K562 (cell line): Measurements from ENCODE around the gene NT5DC1.

Source experiments
- CTCF ChIP-seq, 3 experiments: IDR thresholded peaks in 2 of 3; conservative IDR thresholded peaks in 1 of 3; 2 replicates each; pipeline ENCODE4 v1.5.1; 2011 to 2012; ENCODE audit warnings: low read length in 3 of 3, mild to moderate bottlenecking in 3 of 3, control low read depth in 2 of 3, improper control_type of control experiment in 1 of 3, inconsistent platforms in 1 of 3, low read depth in 1 of 3, mixed read lengths in 1 of 3, moderate library complexity in 1 of 3; ENCODE audit not compliant: insufficient read depth in 2 of 3
- EZH2 ChIP-seq: IDR thresholded peaks from 2 replicates; pipeline ENCODE4 v1.6.1; 2012; ENCODE audit warnings: low read depth, mild to moderate bottlenecking, inconsistent platforms, low read length, borderline replicate concordance
- FOXA1 ChIP-seq: fragments of 450-650 bp; IDR thresholded peaks from 2 replicates; pipeline ENCODE4 v1.6.1; 2016; ENCODE audit warnings: mild to moderate bottlenecking, borderline replicate concordance
- HDAC1 ChIP-seq, 2 experiments: fragments of 450-650 bp; IDR thresholded peaks; 2 replicates each; pipeline ENCODE4 v1.6.1; 2016 to 2017; ENCODE audit warnings: inconsistent platforms in 1 of 2, mild to moderate bottlenecking in 1 of 2, moderate library complexity in 1 of 2
- HMG20A ChIP-seq: fragments of 450-650 bp; formaldehyde crosslinking; conservative IDR thresholded peaks from 2 replicates; pipeline ENCODE4 v1.4.0; 2020; ENCODE audit warnings: mild to moderate bottlenecking, mixed read lengths
- MTA1 ChIP-seq: fragments of 450-650 bp; IDR thresholded peaks from 2 replicates; pipeline ENCODE4 v1.6.1; 2017; ENCODE audit warnings: borderline replicate concordance
- SIN3A ChIP-seq, 2 experiments: fragments of 150-350 bp in 1 of 2; IDR thresholded peaks; 2 replicates each; pipeline ENCODE4 v1.6.1; 2011 to 2016; ENCODE audit warnings: borderline replicate concordance in 2 of 2, low read depth in 2 of 2, low read length in 2 of 2, mild to moderate bottlenecking in 2 of 2, moderate library complexity in 2 of 2; ENCODE audit not compliant: control insufficient read depth in 1 of 2
- TAF1 ChIP-seq: IDR thresholded peaks from 2 replicates; pipeline ENCODE4 v1.6.1; 2011; ENCODE audit warnings: mild to moderate bottlenecking, low read length, moderate library complexity; ENCODE audit not compliant: insufficient read depth, control insufficient read depth, severe bottlenecking; ENCODE audit errors: extremely low read depth
- TBP ChIP-seq: optimal IDR thresholded peaks from 2 replicates; pipeline ENCODE3; 2011; ENCODE audit warnings: low read depth, low read length, improper control_type of control experiment
- U2AF2 ChIP-seq: fragments of 200-400 bp; formaldehyde crosslinking; optimal IDR thresholded peaks from 2 replicates; pipeline ENCODE3; 2017; ENCODE audit warnings: low read depth, mild to moderate bottlenecking, low read length
- ZNF311 ChIP-seq: fragments of 250-450 bp; sonication (Bioruptor Pico); IDR thresholded peaks from 2 replicates; pipeline ENCODE4 v1.4.0; 2020; ENCODE audit warnings: mild to moderate bottlenecking, moderate library complexity
- TF ChIP-seq, protein P1 (sequence below): fragments of 250-450 bp; sonication (Bioruptor Pico); IDR thresholded peaks from 2 replicates; pipeline ENCODE4 v1.4.0; 2020; ENCODE audit warnings: mild to moderate bottlenecking
- TF ChIP-seq, protein P2 (sequence below): sonication (generic); formaldehyde crosslinking; IDR thresholded peaks from 2 replicates; pipeline ENCODE4 v1.9.0; 2022; ENCODE audit warnings: mild to moderate bottlenecking, missing genetic modification reagents
- TF ChIP-seq, protein P3 (sequence below), 2 experiments: fragments of 450-650 bp in 1 of 2; sonication (generic) in 1 of 2; formaldehyde crosslinking in 1 of 2; IDR thresholded peaks in 1 of 2; conservative IDR thresholded peaks in 1 of 2; 2 replicates each; pipeline versions ENCODE4 v1.6.1 to v1.8.1; 2016 to 2023; ENCODE audit warnings: mild to moderate bottlenecking in 2 of 2, moderate library complexity in 2 of 2, inconsistent platforms in 1 of 2, missing genetic modification reagents in 1 of 2

DNA sequence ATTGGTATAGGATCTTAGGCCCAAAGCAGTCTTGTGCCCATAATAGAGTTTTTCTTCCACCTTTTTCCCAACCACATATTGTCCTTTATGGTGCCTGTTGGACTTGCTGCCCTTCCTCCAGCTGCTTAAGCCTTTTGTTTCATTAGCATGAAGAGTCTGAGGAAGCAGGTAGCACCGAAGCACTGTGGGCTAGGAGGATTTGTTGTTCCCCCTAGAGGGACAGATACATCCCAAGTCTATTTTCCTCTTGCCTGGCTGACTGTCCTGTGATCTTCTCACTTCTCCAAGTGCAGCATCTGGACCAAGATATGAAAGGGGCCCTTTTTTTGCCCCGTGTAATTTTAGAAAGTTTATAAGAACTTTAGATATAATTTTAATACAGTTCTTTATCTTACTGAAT lies 75.9 kb downstream of the NT5DC1 start:
- TF ChIP-seq TAF1 (no peak), CTCF (IDR thresholded peaks at IDR 0.05 in 2 of 3, conservative IDR thresholded peaks at IDR 0.05 in 1 of 3; ENCODE audit: insufficient read depth in 2 of 3, low read depth in 1 of 3, low read length in 3 of 3) (no peak), U2AF2 (no peak), FOXA1 (no peak), TBP (no peak), SIN3A (IDR thresholded peaks at IDR 0.05; ENCODE audit: borderline replicate concordance in 2 of 2, control insufficient read depth in 1 of 2, low read depth in 2 of 2, low read length in 2 of 2) (no peak), EZH2 (no peak), MTA1 (no peak), HDAC1 (IDR thresholded peaks at IDR 0.05) (no peak), ZNF311 (no peak), HMG20A (CRISPR knock-in tag) (no peak)
- TF ChIP-seq, protein P1, sequence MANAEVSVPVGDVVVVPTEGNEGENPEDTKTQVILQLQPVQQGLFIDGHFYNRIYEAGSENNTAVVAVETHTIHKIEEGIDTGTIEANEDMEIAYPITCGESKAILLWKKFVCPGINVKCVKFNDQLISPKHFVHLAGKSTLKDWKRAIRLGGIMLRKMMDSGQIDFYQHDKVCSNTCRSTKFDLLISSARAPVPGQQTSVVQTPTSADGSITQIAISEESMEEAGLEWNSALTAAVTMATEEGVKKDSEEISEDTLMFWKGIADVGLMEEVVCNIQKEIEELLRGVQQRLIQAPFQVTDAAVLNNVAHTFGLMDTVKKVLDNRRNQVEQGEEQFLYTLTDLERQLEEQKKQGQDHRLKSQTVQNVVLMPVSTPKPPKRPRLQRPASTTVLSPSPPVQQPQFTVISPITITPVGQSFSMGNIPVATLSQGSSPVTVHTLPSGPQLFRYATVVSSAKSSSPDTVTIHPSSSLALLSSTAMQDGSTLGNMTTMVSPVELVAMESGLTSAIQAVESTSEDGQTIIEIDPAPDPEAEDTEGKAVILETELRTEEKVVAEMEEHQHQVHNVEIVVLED (CRISPR knock-in tag) = no peak
- TF ChIP-seq, protein P2, sequence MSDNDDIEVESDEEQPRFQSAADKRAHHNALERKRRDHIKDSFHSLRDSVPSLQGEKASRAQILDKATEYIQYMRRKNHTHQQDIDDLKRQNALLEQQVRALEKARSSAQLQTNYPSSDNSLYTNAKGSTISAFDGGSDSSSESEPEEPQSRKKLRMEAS (CRISPR knock-in tag) = no peak
- TF ChIP-seq, protein P3, sequence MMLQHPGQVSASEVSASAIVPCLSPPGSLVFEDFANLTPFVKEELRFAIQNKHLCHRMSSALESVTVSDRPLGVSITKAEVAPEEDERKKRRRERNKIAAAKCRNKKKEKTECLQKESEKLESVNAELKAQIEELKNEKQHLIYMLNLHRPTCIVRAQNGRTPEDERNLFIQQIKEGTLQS (IDR thresholded peaks at IDR 0.05) = no peak
- TF ChIP-seq, protein P3 (CRISPR knock-in tag; conservative IDR thresholded peaks at IDR 0.05) = no peak
